SK-N-MC (cell line): ENCODE results near the gene ARHGAP26.

ENCODE experiments used
- EZH2 ChIP-seq: fragments of 200-600 bp; sonication (generic); IDR thresholded peaks from one replicate; pipeline ENCODE4 v1.6.1; 2017; ENCODE audit warnings: antibody characterized with exemption
- POLR2AphosphoS5 ChIP-seq: IDR thresholded peaks from 2 replicates; pipeline ENCODE4 v1.6.1; 2012; ENCODE audit warnings: mild to moderate bottlenecking, low read depth, low read length, borderline replicate concordance

DNA sequence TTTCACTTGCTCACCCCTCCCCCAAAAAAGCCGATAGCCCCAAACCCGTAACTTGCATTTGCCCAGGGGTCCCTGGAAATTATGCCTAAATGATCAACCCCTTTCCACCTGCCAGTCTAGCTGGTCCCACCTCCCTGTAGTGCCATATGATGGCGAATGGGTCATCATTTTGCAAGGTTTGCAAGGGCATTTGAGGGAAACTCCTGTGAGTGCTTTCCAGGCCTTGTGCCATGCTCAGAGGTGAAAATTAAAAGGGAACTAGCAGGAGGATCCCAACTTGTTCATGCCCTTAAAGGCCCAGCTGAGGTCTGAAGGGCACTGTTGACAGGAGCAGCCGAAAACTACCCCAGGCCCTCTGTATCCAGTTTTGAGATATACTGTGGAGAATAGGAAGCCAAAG, 440.4 kb downstream of the ARHGAP26 start:
- TF ChIP-seq EZH2 (no peak), POLR2AphosphoS5 (no peak)
